ENCODE data around the gene DRC3.

The DRC3 gene

DNA sequence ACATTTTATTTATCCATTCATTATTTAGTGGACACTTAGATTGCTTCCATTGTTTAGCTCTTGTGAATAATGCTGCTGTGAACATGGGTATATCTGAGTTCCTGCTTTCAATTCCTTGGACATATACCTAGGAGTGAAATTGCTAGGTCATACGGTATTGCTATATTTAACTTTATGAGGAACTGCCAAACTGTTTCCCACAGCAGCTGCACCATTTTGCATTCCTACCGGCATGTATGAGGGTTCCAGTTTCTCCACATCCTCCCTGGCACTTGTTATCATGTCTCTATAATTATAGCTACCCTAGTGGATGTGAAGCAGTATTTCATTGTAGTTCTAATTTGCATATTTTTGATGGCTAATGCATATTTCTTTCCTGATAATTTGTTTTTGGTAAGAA lies 91.4 kb downstream of the DRC3 start:
- DNase-seq: no peak

DNA sequence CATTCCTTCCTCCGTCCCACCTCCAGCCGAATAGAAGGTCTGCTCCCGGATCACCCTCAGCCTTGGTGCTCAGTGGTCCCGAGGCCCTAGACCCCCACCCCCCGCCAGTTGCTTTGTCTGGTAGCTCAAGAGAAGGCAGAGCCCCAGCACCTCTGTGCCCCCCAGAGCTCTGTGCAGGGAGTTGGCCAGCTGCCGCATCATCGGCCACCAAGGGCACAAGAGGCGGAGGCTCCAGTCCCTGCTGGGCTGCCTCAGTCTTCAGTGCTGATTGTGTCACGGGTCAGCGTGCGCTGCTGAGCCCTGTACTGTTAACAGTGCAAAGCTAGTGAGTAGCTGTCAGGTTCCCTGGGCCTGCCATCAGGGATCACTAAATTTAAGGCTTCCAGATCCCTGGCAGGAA lies 92.9 kb downstream of the DRC3 start:
- no peak for DNase-seq
